GM19372 (cell line): ENCODE results near the gene DRAP1.

Experiments
- ATAC-seq: cut with Tn5 transposase; IDR thresholded peaks from one replicate; pipeline ENCODE4 v1.9.1; 2021; ENCODE audit warnings: mild to moderate bottlenecking, low read depth, moderate library complexity; ENCODE audit not compliant: unreplicated experiment

DRAP1 gene

GRCh38 chr11:65954771-65955170 is 35.5 kb downstream of the DRAP1 start:
- no peak for ATAC-seq

GRCh38 chr11:65958291-65958690 is 39.1 kb downstream of the DRAP1 start:
- no peak for ATAC-seq

GRCh38 chr11:65958774-65959420 is 39.7 kb downstream of the DRAP1 start:
- no peak for ATAC-seq

GRCh38 chr11:65960824-65961266 is 41.6 kb downstream of the DRAP1 start:
- no peak for ATAC-seq

- ATAC-seq, result peak; percentile 96
Observed at GRCh38 chr11:65961267-65962140, 42.3 kb downstream of the DRAP1 start, which contains the start of gene SART1. SART1 (plus strand) TSS chr11:65961734; CDS start chr11:65961781, 47 bp downstream.

- ATAC-seq, result no peak
Observed at GRCh38 chr11:65962141-65962564, 42.9 kb downstream of the DRAP1 start.

GRCh38 chr11:65964906-65965305 is 45.7 kb downstream of the DRAP1 start:
- no peak for ATAC-seq

GRCh38 chr11:65965986-65966762 is 46.9 kb downstream of the DRAP1 start:
- no peak for ATAC-seq

- ATAC-seq, result no peak
Observed at GRCh38 chr11:65967329-65967934, 48.2 kb downstream of the DRAP1 start.

- no peak for ATAC-seq
Observed at GRCh38 chr11:65968600-65969482, 49.6 kb downstream of the DRAP1 start.
